ENCODE results near the gene GPATCH4.

- TF ChIP-seq POLR2A (IDR thresholded peaks at IDR 0.05; ENCODE audit: low read depth, low read length), result no peak
- TF ChIP-seq TAF1 (IDR thresholded peaks at IDR 0.05; ENCODE audit: borderline replicate concordance, low read depth, low read length), result no peak
- TF ChIP-seq POLR2AphosphoS5 (IDR thresholded peaks at IDR 0.05; ENCODE audit: low read depth, low read length), result no peak
Observed at GRCh38 chr1:156589546-156589945, 11.7 kb downstream of the GPATCH4 start.

Data from GM12892 (cell line).